PC-3 (cell line): ENCODE results near the gene SAMD14. TPM values are rescaled to one million over a fixed set of nuclear protein-coding genes. Genes with fewer than 3 reads are reported as not detected.
A peak's percentile ranks its signal among the peaks of the same experiment; 100 is the strongest.

Experiments
- ATAC-seq: fragments of 200-7000 bp; cut with Tn5 transposase; 2 replicates; pipeline ENCODE4 v1.9.1; 2020; ENCODE audit warnings: mild to moderate bottlenecking, moderate library complexity
- BruUV-seq: library from RNA; stranded (reverse); fragments of 400-500 nt; replicated peaks from 2 replicates; lab custom pipeline; 2021; lab: Mats Ljungman, UMichigan
- CTCF ChIA-PET: fragments of 300-600 bp; sonication (Branson Sonifier 250); formaldehyde crosslinking; loops from one replicate; lab custom pipeline; 2022; ENCODE audit warnings: antibody characterized with exemption; lab: Charles Lee
- POLR2A ChIA-PET: fragments of 300-600 bp; sonication (Branson Sonifier 250); formaldehyde crosslinking; loops from one replicate; lab custom pipeline; 2022; ENCODE audit warnings: antibody characterized with exemption; ENCODE audit not compliant: unreplicated experiment; lab: Charles Lee
- DNase-seq: peaks from one replicate; pipeline ENCODE4 v3.0.0-alpha.2; 2015
- H2AFZ ChIP-seq: fragments of 300-600 bp; sonication (generic); 2 replicates; pipeline ENCODE4 v1.6.0; 2016; ENCODE audit warnings: antibody characterized with exemption, low read length
- H3F3A ChIP-seq: fragments of 300-600 bp; sonication (generic); one replicate; pipeline ENCODE4 v1.6.0; 2017; ENCODE audit warnings: antibody characterized with exemption, low read length, control low read depth, mild to moderate bottlenecking; ENCODE audit not compliant: unreplicated experiment
- H3K27ac ChIP-seq: fragments of 300-600 bp; sonication (generic); 2 replicates; pipeline ENCODE4 v1.5.1; 2016; ENCODE audit warnings: mild to moderate bottlenecking, low read length
- H3K27me3 ChIP-seq: fragments of 300-600 bp; sonication (generic); 2 replicates; pipeline ENCODE4 v1.6.1; 2016; ENCODE audit warnings: low read length, mixed read lengths
- H3K36me3 ChIP-seq: fragments of 300-600 bp; sonication (generic); 2 replicates; pipeline ENCODE4 v1.6.1; 2016; ENCODE audit warnings: low read depth, mixed run types, low read length, mixed read lengths
- H3K4me1 ChIP-seq: fragments of 300-600 bp; sonication (generic); 2 replicates; pipeline ENCODE4 v1.5.1; 2016; ENCODE audit warnings: low read length; ENCODE audit not compliant: insufficient read depth
- H3K4me2 ChIP-seq: fragments of 300-600 bp; sonication (generic); 2 replicates; pipeline ENCODE4 v1.6.0; 2016; ENCODE audit warnings: low read length
- H3K4me3 ChIP-seq: fragments of 300-600 bp; sonication (generic); 2 replicates; pipeline ENCODE4 v1.5.1; 2016; ENCODE audit warnings: mild to moderate bottlenecking, low read length, mixed read lengths
- H3K79me2 ChIP-seq: fragments of 300-600 bp; sonication (generic); 2 replicates; pipeline ENCODE4 v1.6.1; 2017; ENCODE audit warnings: low read length, mixed read lengths
- H3K9ac ChIP-seq: fragments of 300-600 bp; sonication (generic); 2 replicates; pipeline ENCODE4 v1.6.0; 2016; ENCODE audit warnings: mild to moderate bottlenecking, low read length
- H3K9me2 ChIP-seq: fragments of 300-600 bp; sonication (generic); replicated peaks from 2 replicates; pipeline ENCODE4 v1.6.1; 2016; ENCODE audit warnings: mixed run types, low read length, mixed read lengths
- H3K9me3 ChIP-seq: fragments of 300-600 bp; sonication (generic); 2 replicates; pipeline ENCODE4 v1.6.1; 2016; ENCODE audit warnings: low read length, mixed read lengths
- H4K20me1 ChIP-seq: fragments of 300-600 bp; sonication (generic); 2 replicates; pipeline ENCODE4 v1.6.1; 2016; ENCODE audit warnings: low read length, mixed read lengths
- CTCF ChIP-seq: fragments of 300-600 bp; sonication (generic); conservative IDR thresholded peaks from 2 replicates; pipeline ENCODE4 v1.5.1; 2017; ENCODE audit warnings: antibody characterized with exemption, low read depth, mild to moderate bottlenecking, low read length
- EZH2 ChIP-seq: fragments of 300-600 bp; sonication (generic); IDR thresholded peaks from one replicate; pipeline ENCODE4 v1.6.1; 2017; ENCODE audit warnings: antibody characterized with exemption, mild to moderate bottlenecking, low read length; ENCODE audit not compliant: unreplicated experiment
- EZH2phosphoT487 ChIP-seq: fragments of 300-600 bp; sonication (generic); IDR thresholded peaks from 2 replicates; pipeline ENCODE4 v1.6.1; 2018; ENCODE audit warnings: mild to moderate bottlenecking, antibody characterized with exemption, low read length, borderline replicate concordance
- intact Hi-C: fragments of 100-400 bp; cut with micrococcal nuclease; formaldehyde crosslinking; loops from 2 replicates; pipeline ENCODE4 v1.9.0; 2023
- total RNA-seq: library from RNA; depleted of rRNA; stranded (reverse); fragments of >200 nt; gene quantifications from 2 replicates; pipeline ENCODE4 v1.2.3, GENCODE V29; 2014

SAMD14 gene
- total RNA-seq, 1 experiment from 2014 or later, result 0.11 TPM

DNA sequence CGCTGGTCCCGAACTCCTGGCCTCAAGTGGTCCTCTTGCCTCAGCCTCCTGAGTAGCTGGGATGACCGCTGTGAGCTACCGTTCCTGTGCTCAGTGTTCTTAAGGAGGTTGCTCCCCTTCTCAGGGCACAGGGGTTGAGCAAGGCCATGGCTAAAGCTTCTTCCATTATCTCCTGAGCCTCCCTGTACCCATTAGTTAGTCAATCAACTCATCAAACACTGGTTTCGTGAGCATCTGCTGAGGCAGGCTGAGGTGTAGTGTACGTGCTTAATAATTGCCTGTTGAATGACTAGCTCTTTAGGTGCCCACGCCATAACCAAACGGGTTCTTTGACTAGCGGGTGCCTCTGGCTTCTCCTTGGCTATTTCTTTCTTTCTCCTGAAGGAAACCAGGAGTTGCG is 47.5 kb upstream of the SAMD14 start:
- POLR2A ChIA-PET, result interaction anchor here (0.6 kb wide), 1 partner anchor 1233 kb away, joined by 3 read pairs; no protein-coding TSS in a partner anchor
- 0 out of 2 replicates have a peak overlapping the region, but pooled peaks have one; percentile 3 for H3K4me3 ChIP-seq
- no peak for DNase-seq

DNA sequence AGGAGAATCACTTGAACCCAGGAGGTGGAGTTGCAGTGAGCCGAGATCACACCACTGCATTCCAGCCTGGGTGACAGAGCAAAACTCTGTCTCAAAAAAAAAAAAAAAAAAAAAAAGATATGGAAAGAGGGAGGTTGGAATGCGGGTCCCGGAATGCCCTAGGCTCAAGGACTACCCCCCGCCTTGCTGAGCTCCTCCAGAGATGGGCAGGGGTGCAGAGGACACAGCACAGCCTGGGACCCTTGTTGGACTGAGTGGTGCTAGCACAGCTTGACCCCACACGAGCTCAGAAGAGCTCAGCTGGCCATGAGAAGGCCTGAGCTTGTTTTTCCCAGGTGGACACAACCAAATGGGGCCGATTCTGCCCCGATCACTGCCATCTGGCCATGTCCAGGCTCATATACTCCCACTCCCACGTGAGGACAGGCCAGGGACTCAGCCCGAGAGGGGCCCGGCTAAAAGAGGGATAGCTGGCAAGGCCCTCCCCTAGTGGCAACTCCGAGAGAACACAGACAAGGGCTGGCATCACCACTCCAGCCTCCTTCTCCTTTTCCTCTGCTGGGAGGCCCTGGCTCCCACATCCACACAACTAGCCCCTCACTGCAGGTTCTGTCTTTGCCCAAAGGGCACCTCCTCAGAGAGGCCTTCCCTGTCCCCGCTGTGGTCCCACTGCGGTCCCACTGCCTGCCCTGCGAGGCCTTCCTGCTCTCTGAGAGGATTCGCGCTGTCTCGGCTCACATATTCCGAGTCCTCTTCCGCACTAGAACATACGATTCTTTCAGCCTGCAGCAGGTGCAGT is 46.8 kb upstream of the SAMD14 start:
- POLR2A ChIA-PET, result interaction anchor here (0.6 kb wide), 1 partner anchor 1233 kb away, joined by 3 read pairs; no protein-coding TSS in a partner anchor
- Histone ChIP-seq H2AFZ (no peak overlapping the region), H3K4me1 (peaks cover 18% of the 10 kb centered on the region), H3K36me3 (no peaks in the 10 kb centered on the region), H3K79me2 (no peaks in the 10 kb centered on the region), H3K9ac (no peak overlapping the region), H3K9me3 (no peaks in the 10 kb centered on the region), H3K27ac (0 out of 2 replicates have a peak overlapping the region, but pooled peaks have one; percentile 93), H3K4me2 (no peak overlapping the region), H4K20me1 (no peaks in the 10 kb centered on the region), H3K27me3 (no peaks in the 10 kb centered on the region), H3K4me3 (no peak overlapping the region), H3K9me2 (no peaks in the 10 kb centered on the region), H3F3A (no peaks in the 10 kb centered on the region)
- no peak for DNase-seq
- intact Hi-C loops, result no loop called here
- no TSS peak for BruUV-seq
- no peak for ATAC-seq
- CTCF ChIA-PET, result interaction anchor here (0.5 to 0.6 kb wide), 2 partner anchors 36 to 247 kb away, joined by 4 to 5 read pairs; no protein-coding TSS in a partner anchor
- TF ChIP-seq EZH2 (no peak), CTCF (0 out of 2 replicates have a peak, but pooled peaks have one; percentile 17), EZH2phosphoT487 (no peak)

More for the DNA sequence above, 47.5 kb upstream of the SAMD14 start:
- H3F3A ChIP-seq, result no peaks in the 10 kb centered on the region
- no peaks in the 10 kb centered on the region for H4K20me1 ChIP-seq
- no peaks in the 10 kb centered on the region for H3K79me2 ChIP-seq
- H3K36me3 ChIP-seq, result no peaks in the 10 kb centered on the region
- H3K4me1 ChIP-seq, result peaks cover 18% of the 10 kb centered on the region
- H3K27ac ChIP-seq, result peak overlapping the region; percentile 93
- H3K9me2 ChIP-seq, result no peaks in the 10 kb centered on the region
- no peaks in the 10 kb centered on the region for H3K27me3 ChIP-seq
- H3K9ac ChIP-seq, result peak overlapping the region; percentile 73
- H2AFZ ChIP-seq, result peak overlapping the region; percentile 67; the same call in 1 of the 2 replicates
- no peak for TF ChIP-seq EZH2phosphoT487
- TF ChIP-seq EZH2, result no peak
- no peak for TF ChIP-seq CTCF
- ATAC-seq, result no peak
- intact Hi-C loops, result no loop called here
- CTCF ChIA-PET, result interaction anchor here (0.5 to 1.9 kb wide), 4 partner anchors 8 to 247 kb away, joined by 4 to 10 read pairs (median 4); no protein-coding TSS in a partner anchor
- BruUV-seq, result no TSS peak
- no peaks in the 10 kb centered on the region for H3K9me3 ChIP-seq
- H3K4me2 ChIP-seq, result peak overlapping the region; percentile 60
